ENCODE data around the gene MPDZ. TPM values are rescaled to one million over a fixed set of nuclear protein-coding genes. Genes with fewer than 3 reads are reported as not detected.

MPDZ gene
- total RNA-seq, 4 donors from 2014 or later = 3.2 to 16.6 (median 5.3) TPM

DNA sequence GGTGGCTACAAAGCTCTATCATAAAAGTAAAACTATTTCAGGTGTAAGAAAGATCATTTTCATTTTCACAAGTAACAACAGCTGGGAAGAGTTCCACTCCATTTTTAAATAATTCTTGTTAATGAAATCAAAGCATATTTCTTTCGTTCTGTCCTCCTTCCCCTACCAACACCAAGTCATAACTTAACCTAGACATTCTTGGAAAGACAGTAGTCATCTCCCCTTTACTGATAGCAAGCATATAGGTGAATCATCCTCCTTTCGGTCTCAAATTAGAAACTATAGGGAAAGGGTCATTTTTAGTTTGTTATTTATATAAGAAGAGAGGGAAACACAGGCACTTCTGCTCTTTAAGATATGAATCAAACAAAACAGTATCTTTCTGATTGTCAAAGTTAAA, 38.2 kb downstream of the MPDZ start:
- no peaks in the 10 kb centered on the region for H3K4me1 ChIP-seq
- H3K27ac ChIP-seq = no peak overlapping the region
- DNase-seq = no peak
- TF ChIP-seq, protein P1, sequence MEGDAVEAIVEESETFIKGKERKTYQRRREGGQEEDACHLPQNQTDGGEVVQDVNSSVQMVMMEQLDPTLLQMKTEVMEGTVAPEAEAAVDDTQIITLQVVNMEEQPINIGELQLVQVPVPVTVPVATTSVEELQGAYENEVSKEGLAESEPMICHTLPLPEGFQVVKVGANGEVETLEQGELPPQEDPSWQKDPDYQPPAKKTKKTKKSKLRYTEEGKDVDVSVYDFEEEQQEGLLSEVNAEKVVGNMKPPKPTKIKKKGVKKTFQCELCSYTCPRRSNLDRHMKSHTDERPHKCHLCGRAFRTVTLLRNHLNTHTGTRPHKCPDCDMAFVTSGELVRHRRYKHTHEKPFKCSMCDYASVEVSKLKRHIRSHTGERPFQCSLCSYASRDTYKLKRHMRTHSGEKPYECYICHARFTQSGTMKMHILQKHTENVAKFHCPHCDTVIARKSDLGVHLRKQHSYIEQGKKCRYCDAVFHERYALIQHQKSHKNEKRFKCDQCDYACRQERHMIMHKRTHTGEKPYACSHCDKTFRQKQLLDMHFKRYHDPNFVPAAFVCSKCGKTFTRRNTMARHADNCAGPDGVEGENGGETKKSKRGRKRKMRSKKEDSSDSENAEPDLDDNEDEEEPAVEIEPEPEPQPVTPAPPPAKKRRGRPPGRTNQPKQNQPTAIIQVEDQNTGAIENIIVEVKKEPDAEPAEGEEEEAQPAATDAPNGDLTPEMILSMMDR (IDR thresholded peaks at IDR 0.05) = no peak
- no peak for TF ChIP-seq POLR2A (IDR thresholded peaks at IDR 0.05)
- 81 to 96% methylated on average over 2 of the region's 2 CpGs for WGBS, 2 donors
- H3K27me3 ChIP-seq = no peaks in the 10 kb centered on the region
- no peaks in the 10 kb centered on the region for H3K9me3 ChIP-seq
- no peaks in the 10 kb centered on the region for H3K36me3 ChIP-seq
- no peak overlapping the region for H3K4me3 ChIP-seq
- intact Hi-C loops (cut with DNase I) = no loop called here

DNA sequence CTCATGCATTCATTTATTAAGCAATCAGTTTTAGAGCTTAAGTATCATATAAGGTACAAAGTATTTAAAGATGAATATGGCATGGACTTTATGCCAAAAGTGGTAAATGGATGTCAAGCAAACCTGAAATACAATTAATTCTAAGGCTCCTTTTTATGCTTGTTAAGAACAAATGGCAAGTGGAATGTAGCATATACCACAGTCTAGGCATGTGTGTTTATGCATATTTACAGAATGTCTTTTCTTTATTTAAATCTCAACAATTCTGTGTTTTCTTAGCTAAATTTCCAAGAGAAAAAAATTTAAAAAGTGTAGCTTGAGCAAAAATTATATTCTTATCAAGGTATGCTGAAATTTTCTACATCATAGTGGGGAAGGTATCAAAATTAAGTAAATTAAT, 39.8 kb downstream of the MPDZ start:
- no peaks in the 10 kb centered on the region for H3K36me3 ChIP-seq
- H3K27ac ChIP-seq = no peak overlapping the region
- DNase-seq = no peak
- no peaks in the 10 kb centered on the region for H3K4me1 ChIP-seq
- intact Hi-C loops (cut with DNase I) = no loop called here
- TF ChIP-seq, protein P1 (IDR thresholded peaks at IDR 0.05) = no peak
- no peak for TF ChIP-seq POLR2A (IDR thresholded peaks at IDR 0.05)
- no peaks in the 10 kb centered on the region for H3K27me3 ChIP-seq
- H3K4me3 ChIP-seq = no peak overlapping the region
- no peaks in the 10 kb centered on the region for H3K9me3 ChIP-seq

DNA sequence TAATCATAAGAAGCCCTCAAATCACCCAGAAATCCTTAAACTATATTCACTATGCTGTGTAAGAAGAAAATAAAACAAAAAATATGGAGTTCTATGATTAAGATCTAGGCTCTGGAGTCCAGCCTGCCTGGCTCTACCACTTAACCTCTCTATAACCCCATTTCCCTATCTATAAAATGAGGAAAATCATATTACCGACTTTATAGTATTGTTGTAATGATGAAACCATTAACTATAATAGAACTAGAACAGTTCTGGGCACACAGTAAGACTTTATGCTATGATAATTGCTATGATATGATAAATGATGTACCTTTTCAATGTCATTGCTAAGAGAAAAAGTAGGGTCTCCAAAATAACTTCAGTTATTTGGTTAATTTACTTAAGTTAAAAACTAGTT, 40.3 kb downstream of the MPDZ start:
- 74 to 86% methylated on average over 1 of the region's 1 CpG for WGBS, 2 donors
- no peak for DNase-seq
- Histone ChIP-seq H3K36me3 (no peaks in the 10 kb centered on the region), H3K4me1 (no peaks in the 10 kb centered on the region), H3K27ac (no peak overlapping the region), H3K4me3 (no peak overlapping the region), H3K27me3 (no peaks in the 10 kb centered on the region), H3K9me3 (no peaks in the 10 kb centered on the region)
- no peak for TF ChIP-seq POLR2A (IDR thresholded peaks at IDR 0.05)
- TF ChIP-seq, protein P1 (IDR thresholded peaks at IDR 0.05) = no peak
- intact Hi-C loops (cut with DNase I) = no loop called here

DNA sequence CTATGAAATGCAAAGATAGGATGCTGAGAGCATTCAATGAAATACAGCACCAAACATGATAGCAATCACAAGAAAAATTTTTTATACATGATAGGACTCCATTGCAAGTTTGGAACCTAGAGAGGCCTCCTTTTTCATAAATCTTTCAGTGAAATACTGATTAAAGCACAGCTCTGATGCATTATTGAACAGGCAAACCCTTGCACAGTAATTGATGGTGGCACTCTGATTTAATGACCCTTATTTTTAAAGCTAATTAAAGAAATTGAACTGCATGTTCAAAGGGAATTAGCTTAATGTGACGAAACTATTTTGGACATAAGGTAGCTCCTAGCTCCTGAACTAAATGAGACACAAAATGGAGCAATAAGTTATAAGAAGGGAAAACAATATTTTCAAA, 44.6 kb downstream of the MPDZ start:
- no peak overlapping the region for H3K27ac ChIP-seq
- H3K9me3 ChIP-seq = no peaks in the 10 kb centered on the region
- H3K4me3 ChIP-seq = no peak overlapping the region
- WGBS, 2 donors = 89 to 93% methylated on average over 1 of the region's 1 CpG
- no peaks in the 10 kb centered on the region for H3K27me3 ChIP-seq
- no peaks in the 10 kb centered on the region for H3K36me3 ChIP-seq
- no peak for DNase-seq
- no peak for TF ChIP-seq POLR2A (IDR thresholded peaks at IDR 0.05)
- TF ChIP-seq, protein P1 (IDR thresholded peaks at IDR 0.05) = no peak
- intact Hi-C loops (cut with DNase I) = no loop called here
- H3K4me1 ChIP-seq = no peaks in the 10 kb centered on the region

DNA sequence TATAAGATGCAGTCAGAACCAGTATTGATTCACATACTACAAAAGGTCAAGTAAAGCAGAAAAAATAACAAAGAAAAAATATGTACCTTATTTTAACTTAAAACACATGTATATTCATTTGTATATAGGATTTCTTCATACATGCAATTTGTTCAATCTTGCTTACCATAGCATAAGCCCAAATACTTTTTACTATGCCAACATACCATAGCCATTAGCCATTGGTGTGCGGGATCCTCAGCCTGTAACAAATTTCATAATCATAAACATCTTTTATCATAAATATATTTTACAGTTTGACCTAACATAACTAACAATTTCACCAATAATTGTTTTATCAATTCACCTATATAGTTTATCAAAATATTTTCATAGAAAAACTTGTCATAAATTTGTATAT, 51.1 kb downstream of the MPDZ start:
- Histone ChIP-seq H3K9me3 (no peaks in the 10 kb centered on the region), H3K4me3 (no peak overlapping the region), H3K4me1 (no peaks in the 10 kb centered on the region), H3K27ac (no peak overlapping the region), H3K27me3 (no peaks in the 10 kb centered on the region), H3K36me3 (no peaks in the 10 kb centered on the region)
- DNase-seq = no peak
- TF ChIP-seq POLR2A (IDR thresholded peaks at IDR 0.05) = no peak
- TF ChIP-seq, protein P1 (IDR thresholded peaks at IDR 0.05) = no peak
- intact Hi-C loops (cut with DNase I) = no loop called here
- WGBS, 2 donors = 81 to 86% methylated on average over 1 of the region's 1 CpG
